C4-2B (cell line): ENCODE data around the gene BTBD6.

Experiments used
- ZFX ChIP-seq: fragments of 450-650 bp; IDR thresholded peaks from 2 replicates; pipeline ENCODE4 v1.6.1; 2017
- TF ChIP-seq, protein P1 (sequence below): fragments of 450-650 bp; conservative IDR thresholded peaks from 2 replicates; pipeline ENCODE4 v1.5.1; 2017; ENCODE audit warnings: mild to moderate bottlenecking

DNA sequence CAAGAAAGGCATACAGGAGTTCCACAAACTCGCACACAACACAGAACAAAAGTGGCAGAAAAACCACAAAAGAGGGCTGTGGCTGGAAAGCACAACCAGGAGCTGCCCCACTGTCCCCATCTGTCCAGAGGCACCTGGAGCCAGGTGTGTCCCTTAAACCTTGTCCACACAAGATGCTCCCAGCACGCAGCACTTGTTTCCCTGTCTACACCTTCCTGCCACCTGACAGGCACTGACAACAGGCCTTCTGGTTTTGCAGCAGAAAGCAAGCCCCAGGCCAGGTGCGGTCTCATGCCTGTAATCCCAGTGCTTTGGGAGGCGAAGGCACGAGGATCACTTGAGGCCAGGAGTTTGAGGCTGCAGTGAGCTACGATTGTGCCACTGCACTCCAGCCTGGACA, 3.6 kb downstream of the BTBD6 start:
- TF ChIP-seq, protein P1, sequence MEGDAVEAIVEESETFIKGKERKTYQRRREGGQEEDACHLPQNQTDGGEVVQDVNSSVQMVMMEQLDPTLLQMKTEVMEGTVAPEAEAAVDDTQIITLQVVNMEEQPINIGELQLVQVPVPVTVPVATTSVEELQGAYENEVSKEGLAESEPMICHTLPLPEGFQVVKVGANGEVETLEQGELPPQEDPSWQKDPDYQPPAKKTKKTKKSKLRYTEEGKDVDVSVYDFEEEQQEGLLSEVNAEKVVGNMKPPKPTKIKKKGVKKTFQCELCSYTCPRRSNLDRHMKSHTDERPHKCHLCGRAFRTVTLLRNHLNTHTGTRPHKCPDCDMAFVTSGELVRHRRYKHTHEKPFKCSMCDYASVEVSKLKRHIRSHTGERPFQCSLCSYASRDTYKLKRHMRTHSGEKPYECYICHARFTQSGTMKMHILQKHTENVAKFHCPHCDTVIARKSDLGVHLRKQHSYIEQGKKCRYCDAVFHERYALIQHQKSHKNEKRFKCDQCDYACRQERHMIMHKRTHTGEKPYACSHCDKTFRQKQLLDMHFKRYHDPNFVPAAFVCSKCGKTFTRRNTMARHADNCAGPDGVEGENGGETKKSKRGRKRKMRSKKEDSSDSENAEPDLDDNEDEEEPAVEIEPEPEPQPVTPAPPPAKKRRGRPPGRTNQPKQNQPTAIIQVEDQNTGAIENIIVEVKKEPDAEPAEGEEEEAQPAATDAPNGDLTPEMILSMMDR, result no peak
- TF ChIP-seq ZFX, result no peak
